Activated naive CD4-positive, alpha-beta T cell treated with anti-CD3 and anti-CD28 coated beads for 36 hours (primary cell): ENCODE measurements around the gene MT1F. TPM values are rescaled to one million over a fixed set of nuclear protein-coding genes. Genes with fewer than 3 reads are reported as not detected.

ENCODE experiments used
- CTCF ChIA-PET: fragments of 350-600 bp; sonication (Branson Sonifier 250); formaldehyde crosslinking; loops from one replicate; lab custom pipeline; 2021; ENCODE audit warnings: antibody characterized with exemption; lab: Charles Lee
- DNase-seq: peaks from one replicate; pipeline ENCODE4 v3.0.0-alpha.2; 2020
- H3K27ac Mint-ChIP-seq: one replicate; pipeline ENCODE4 v1.8.0; 2021; ENCODE audit warnings: mild to moderate bottlenecking, mixed read lengths
- H3K27me3 Mint-ChIP-seq: one replicate; pipeline ENCODE4 v1.8.0; 2021; ENCODE audit warnings: low read depth, mixed read lengths
- H3K36me3 Mint-ChIP-seq: one replicate; pipeline ENCODE4 v1.8.0; 2021; ENCODE audit warnings: low read depth, mixed read lengths
- H3K4me1 Mint-ChIP-seq: one replicate; pipeline ENCODE4 v1.8.0; 2021; ENCODE audit warnings: low read depth, mixed read lengths
- H3K4me3 Mint-ChIP-seq: one replicate; pipeline ENCODE4 v1.8.0; 2021; ENCODE audit warnings: mild to moderate bottlenecking, moderate library complexity, mixed read lengths
- H3K9me3 Mint-ChIP-seq: one replicate; pipeline ENCODE4 v1.8.0; 2021; ENCODE audit warnings: mixed read lengths
- intact Hi-C: fragments of 100-400 bp; cut with micrococcal nuclease; formaldehyde crosslinking; loops from one replicate; pipeline ENCODE4 v1.15.1; 2023
- total RNA-seq, 2 experiments: library from RNA; stranded (reverse); gene quantifications; one replicate each; pipeline ENCODE4 v1.2.3, GENCODE V29; 2021

The MT1F gene
- total RNA-seq, 2 experiments from 2014 or later, result 5.4 to 6.4 TPM

DNA sequence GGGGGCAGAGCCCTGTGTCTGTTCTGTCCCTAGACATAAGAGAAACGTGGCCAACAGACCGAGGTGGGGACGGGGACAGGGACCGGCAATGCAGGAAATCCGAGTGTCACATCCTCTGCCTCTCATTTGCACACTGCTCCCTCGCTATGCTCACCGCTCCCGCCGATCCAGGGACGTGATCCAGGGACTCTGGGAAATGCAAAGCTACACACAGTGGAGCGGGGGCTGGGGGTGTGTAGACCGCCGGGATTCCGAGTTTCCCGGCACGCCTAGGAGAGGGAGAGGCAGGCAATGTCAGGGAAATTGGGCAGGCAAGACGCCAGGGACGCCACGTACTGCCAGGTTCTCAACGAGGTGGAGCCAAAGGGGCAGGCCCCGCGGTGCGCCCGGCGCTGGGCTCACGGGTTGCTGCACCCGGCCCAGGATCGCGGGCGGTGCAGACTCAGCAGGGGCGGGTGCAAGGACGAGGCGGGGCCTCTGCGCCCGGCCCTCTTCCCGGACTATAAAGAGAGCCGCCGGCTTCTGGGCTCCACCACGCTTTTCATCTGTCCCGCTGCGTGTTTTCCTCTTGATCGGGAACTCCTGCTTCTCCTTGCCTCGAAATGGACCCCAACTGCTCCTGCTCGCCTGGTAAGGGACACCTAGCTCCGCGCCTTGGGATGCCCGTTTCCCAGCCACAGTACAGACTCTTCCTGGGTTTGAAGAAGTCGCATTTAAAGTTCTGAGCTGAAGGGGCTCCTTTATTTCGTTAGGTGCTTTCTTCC, 24.4 kb downstream of the MT1F start, which contains the start of gene MT1X:
MT1X (plus strand) TSS at position 532 of the 764 bp plus-strand sequence; CDS start at position 603, 71 bp downstream.
- peak within 1 kb of the TSS; percentile 92 for H3K4me3 Mint-ChIP-seq
- H3K4me1 Mint-ChIP-seq, result peaks cover 19% of the 10 kb centered on the region
- peaks cover 3% of the 10 kb centered on the region for H3K9me3 Mint-ChIP-seq
- peaks cover 4% of the 10 kb centered on the region for H3K36me3 Mint-ChIP-seq
- peak within 1 kb of the TSS; percentile 96 for H3K27ac Mint-ChIP-seq
- intact Hi-C loops, result loop anchor here (1.0 to 5.0 kb wide), 12 partner anchors 8 to 325 kb away; partner anchors contain the start of genes HERPUD1, MT1E, MT1F and MT1G
- H3K27me3 Mint-ChIP-seq, result no peaks in the 10 kb centered on the region
- peak; percentile 95 for DNase-seq
- CTCF ChIA-PET, result interaction anchor here (1.0 to 3.9 kb wide), 4 partner anchors 8 to 106 kb away, joined by 3 to 19 read pairs (median 4); no protein-coding TSS in a partner anchor

DNA sequence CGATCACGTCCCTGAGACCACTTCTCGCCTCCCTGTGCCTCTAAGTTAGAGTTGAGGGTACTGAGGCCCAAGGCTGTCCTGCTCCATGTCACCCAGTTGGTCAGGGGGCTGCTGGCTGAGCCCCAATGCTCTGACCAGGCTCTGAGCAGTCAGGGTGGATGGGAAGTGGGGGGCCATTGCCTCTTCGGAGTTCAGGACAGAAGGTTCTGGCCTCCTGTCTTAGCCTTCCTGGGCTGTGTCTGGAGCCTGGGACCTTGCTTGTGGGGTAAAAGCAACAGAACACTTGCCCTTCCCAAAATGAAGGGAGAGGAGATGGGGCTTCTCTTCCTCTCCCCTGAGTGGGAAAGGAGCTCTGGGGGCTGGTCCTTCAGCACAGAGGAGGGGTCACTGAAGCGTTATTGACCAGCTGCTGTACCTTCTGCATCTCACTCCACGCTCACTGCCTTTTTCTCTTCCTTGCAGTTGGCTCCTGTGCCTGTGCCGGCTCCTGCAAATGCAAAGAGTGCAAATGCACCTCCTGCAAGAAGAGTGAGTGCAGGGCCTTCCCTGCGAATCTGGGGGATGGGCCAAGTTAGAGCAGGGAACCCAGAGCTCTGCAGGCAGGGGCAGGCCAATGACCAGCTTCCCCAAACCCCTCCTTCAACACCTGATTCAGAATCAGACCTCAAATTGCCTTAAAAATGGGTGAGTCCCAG, 25.1 kb downstream of the MT1F start:
- intact Hi-C loops, result loop anchor here (1.0 to 5.0 kb wide), 12 partner anchors 9 to 326 kb away; partner anchors contain the start of genes HERPUD1, MT1E, MT1F and MT1G
- Mint-ChIP-seq H3K36me3 (peaks cover 4% of the 10 kb centered on the region), H3K27ac (peak overlapping the region; percentile 83), H3K4me1 (peaks cover 19% of the 10 kb centered on the region), H3K27me3 (no peaks in the 10 kb centered on the region), H3K4me3 (peak overlapping the region; percentile 92), H3K9me3 (peaks cover 3% of the 10 kb centered on the region)
- CTCF ChIA-PET, result interaction anchor here (1.2 to 3.9 kb wide), 4 partner anchors 9 to 169 kb away, joined by 3 to 19 read pairs (median 4); no protein-coding TSS in a partner anchor
- DNase-seq, result peak; percentile 28

DNA sequence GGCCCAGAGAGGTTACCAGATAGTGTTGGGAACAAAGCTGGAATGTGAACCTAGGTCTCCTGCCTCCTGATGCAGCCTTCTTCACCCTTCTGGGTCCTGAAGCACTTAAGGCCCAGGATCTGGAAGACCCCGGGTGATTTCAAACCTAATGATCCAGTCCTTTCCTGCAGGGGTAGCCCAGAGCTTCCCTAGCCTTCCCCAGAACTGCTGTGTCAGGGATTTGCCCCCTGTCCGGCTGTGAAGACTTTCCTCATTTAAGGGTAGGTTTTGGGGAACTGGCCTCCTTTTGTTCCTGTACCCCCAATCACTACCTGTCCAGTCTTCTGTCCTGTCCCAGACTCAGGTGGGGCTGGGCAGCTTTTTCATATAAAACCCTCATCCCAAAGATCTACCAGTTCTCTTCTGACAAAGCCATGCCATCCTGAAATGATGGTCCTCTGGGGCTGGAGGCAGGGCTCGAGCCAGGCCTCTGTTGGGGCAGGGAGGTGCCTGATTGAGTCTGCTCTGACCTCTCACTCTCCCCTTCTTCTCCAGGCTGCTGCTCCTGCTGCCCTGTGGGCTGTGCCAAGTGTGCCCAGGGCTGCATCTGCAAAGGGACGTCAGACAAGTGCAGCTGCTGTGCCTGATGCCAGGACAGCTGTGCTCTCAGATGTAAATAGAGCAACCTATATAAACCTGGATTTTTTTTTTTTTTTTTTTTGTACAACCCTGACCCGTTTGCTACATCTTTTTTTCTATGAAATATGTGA, 25.8 kb downstream of the MT1F start:
- peaks cover 3% of the 10 kb centered on the region for H3K9me3 Mint-ChIP-seq
- H3K4me1 Mint-ChIP-seq, result peaks cover 19% of the 10 kb centered on the region
- peak overlapping the region; percentile 92 for H3K4me3 Mint-ChIP-seq
- intact Hi-C loops, result loop anchor here (2.0 to 5.0 kb wide), 2 partner anchors 19 to 249 kb away; partner anchors contain the start of gene HERPUD1
- no peak for DNase-seq
- peaks cover 6% of the 10 kb centered on the region for H3K36me3 Mint-ChIP-seq
- H3K27me3 Mint-ChIP-seq, result no peaks in the 10 kb centered on the region
- CTCF ChIA-PET, result interaction anchor here (0.6 to 3.9 kb wide), 5 partner anchors 19 to 490 kb away, joined by 3 to 19 read pairs (median 5); no protein-coding TSS in a partner anchor
- no peak overlapping the region for H3K27ac Mint-ChIP-seq

DNA sequence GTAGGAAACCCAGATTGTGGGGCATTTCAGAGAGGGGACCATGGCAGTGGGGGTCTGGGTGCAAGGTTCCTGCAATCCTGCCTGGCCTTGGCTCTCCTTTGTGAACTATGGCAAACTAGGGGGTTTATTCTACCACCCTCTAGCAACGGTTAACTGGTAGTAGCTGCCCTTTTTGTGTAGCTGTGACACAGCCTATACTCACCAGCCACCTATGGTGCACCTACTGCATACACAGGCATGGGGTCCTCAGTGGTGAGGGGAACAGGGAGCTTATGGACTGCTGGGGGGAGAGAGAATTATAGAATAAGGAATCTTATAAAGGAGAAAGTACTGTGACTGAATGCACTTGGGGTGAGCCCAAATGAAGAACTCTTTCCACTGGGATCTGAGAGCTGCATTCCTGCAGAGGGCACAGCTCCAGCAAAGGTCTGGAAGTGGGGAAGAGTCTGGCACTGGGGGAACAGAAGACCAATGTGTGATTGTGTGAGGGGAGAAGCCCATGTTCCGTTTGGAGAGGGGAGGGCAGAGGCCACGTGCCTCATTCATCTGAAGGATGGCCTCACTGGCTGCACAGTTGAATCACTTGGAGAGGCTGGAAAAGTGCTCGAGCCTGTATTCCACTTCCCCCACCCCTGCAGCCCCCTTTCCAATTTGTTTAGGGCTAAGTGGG, 26.6 kb downstream of the MT1F start:
- peaks cover 6% of the 10 kb centered on the region for H3K36me3 Mint-ChIP-seq
- H3K4me3 Mint-ChIP-seq, result no peak overlapping the region
- intact Hi-C loops, result loop anchor here (5.0 kb wide), 1 partner anchor 248 kb away; the partner anchor contains the start of gene HERPUD1

DNA sequence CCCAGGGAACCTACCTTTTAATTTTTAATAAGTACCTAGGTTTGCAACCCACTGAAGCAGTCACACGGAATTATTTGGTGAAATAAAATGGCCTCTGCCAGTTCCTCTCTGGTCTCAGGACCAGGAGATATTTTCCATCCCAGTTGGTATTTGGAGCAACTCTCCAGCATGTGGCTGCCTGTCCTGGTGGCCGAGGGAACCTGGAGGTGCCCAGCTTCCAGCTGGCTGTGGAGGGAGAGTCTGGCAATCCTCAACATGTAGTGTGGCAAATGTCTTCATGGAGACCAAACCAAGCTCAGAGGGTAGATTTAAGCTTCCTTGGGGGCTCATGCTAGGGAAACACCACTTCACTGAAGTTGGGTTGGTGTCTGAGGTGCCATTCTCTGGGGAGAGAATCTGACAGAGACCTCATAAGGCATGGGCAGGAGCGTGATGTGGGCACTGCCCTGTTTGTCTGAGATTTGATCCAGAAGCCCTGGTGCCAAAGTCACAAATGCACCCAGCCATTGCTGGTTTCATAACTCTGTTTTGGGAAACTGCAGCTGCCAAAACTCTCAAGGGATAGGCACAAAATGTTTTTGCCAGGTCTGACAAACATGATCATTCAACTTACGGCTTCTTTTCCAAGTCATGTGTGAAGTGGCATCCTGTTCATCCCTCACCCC, 27.3 kb downstream of the MT1F start:
- Mint-ChIP-seq H3K27me3 (no peaks in the 10 kb centered on the region), H3K36me3 (peaks cover 6% of the 10 kb centered on the region), H3K4me3 (no peak overlapping the region), H3K4me1 (peaks cover 19% of the 10 kb centered on the region), H3K9me3 (peaks cover 3% of the 10 kb centered on the region), H3K27ac (no peak overlapping the region)
- CTCF ChIA-PET, result interaction anchor here (1.9 to 3.9 kb wide), 2 partner anchors 17 to 42 kb away, joined by 6 to 19 read pairs; no protein-coding TSS in a partner anchor
- DNase-seq, result no peak
- intact Hi-C loops, result loop anchor here (5.0 kb wide), 1 partner anchor 247 kb away; the partner anchor contains the start of gene HERPUD1

More for the DNA sequence above, 26.6 kb downstream of the MT1F start:
- Mint-ChIP-seq H3K4me1 (peaks cover 19% of the 10 kb centered on the region), H3K27ac (no peak overlapping the region), H3K9me3 (peaks cover 3% of the 10 kb centered on the region), H3K27me3 (no peaks in the 10 kb centered on the region)
- no peak for DNase-seq
- CTCF ChIA-PET, result interaction anchor here (0.6 to 3.9 kb wide), 3 partner anchors 18 to 207 kb away, joined by 4 to 19 read pairs (median 6); no protein-coding TSS in a partner anchor

DNA sequence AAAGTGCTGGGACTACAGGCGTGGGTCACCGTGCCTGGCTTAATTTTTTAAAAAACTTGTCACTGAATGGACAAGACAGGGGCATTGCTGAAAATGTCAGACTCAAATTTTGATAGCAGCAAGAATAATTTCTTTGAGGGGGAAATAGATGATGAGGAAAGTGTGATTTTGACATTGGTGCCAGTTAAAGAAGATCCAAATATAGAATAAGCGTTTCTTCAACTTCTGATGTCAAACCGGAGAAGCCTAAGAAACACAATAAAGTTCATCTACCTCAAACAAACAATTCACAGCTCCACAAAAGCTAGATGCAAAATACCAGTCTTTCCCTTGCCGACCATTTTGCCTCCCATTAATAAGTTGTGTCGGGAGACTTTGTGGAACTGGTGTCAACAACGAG, 29.0 kb downstream of the MT1F start:
- peaks cover 6% of the 10 kb centered on the region for H3K36me3 Mint-ChIP-seq
- intact Hi-C loops, result no loop called here
- H3K27me3 Mint-ChIP-seq, result no peaks in the 10 kb centered on the region
- H3K4me3 Mint-ChIP-seq, result no peak overlapping the region
- CTCF ChIA-PET, result no interaction called here
- DNase-seq, result no peak
- H3K4me1 Mint-ChIP-seq, result peaks cover 16% of the 10 kb centered on the region
- no peak overlapping the region for H3K27ac Mint-ChIP-seq
- H3K9me3 Mint-ChIP-seq, result peaks cover 3% of the 10 kb centered on the region

DNA sequence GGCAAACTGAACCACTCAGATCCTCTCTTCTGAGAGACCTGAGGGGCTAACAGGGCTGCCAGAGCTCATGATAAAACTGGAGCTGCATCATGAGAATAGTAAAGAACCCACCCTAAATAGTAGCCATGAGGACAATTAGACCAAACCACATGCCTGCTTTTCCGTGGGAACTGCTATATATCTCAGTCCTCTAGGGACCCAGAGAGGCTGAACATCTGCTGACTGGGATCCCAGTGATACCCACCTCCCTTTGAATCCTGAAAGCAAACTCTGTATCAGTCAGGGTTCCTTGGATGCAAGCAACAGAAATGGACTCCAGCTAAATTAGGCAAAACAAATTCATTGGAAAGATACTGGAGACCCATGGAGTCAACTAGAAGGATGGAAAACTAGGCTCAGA, 31.0 kb downstream of the MT1F start:
- CTCF ChIA-PET, result interaction anchor here (0.6 to 1.1 kb wide), 2 partner anchors 13 to 18 kb away, joined by 3 to 6 read pairs; no protein-coding TSS in a partner anchor
- Mint-ChIP-seq H3K4me3 (no peak overlapping the region), H3K27me3 (no peaks in the 10 kb centered on the region), H3K36me3 (peaks cover 6% of the 10 kb centered on the region), H3K4me1 (peaks cover 6% of the 10 kb centered on the region), H3K27ac (no peak overlapping the region), H3K9me3 (peaks cover 3% of the 10 kb centered on the region)
- no peak for DNase-seq
- intact Hi-C loops, result no loop called here

DNA sequence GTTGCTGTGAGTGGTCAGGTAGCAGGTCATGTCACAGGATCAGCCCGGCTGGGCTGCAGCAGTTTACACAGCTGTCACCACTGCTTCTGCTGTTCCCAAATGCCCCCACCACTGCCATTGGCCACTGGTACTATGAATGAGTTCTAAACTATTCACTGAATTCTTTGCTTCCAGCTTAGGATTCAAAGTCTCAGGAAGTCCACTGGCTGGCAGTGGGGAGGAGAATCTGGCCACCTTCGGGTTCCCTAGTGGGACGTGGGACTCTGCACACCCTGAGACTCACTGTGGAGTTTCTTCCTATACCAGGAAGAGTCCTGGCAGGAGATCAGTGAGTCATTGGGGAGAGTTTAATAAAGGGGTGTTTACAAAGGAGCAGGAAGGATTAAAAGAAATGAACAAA, 31.4 kb downstream of the MT1F start:
- no peak for DNase-seq
- Mint-ChIP-seq H3K27me3 (no peaks in the 10 kb centered on the region), H3K4me1 (peaks cover 2% of the 10 kb centered on the region), H3K36me3 (peaks cover 6% of the 10 kb centered on the region), H3K4me3 (no peak overlapping the region), H3K27ac (no peak overlapping the region), H3K9me3 (peaks cover 3% of the 10 kb centered on the region)
- intact Hi-C loops, result no loop called here
- CTCF ChIA-PET, result interaction anchor here (0.6 to 1.6 kb wide), 3 partner anchors 12 to 18 kb away, joined by 3 to 6 read pairs (median 4); no protein-coding TSS in a partner anchor

DNA sequence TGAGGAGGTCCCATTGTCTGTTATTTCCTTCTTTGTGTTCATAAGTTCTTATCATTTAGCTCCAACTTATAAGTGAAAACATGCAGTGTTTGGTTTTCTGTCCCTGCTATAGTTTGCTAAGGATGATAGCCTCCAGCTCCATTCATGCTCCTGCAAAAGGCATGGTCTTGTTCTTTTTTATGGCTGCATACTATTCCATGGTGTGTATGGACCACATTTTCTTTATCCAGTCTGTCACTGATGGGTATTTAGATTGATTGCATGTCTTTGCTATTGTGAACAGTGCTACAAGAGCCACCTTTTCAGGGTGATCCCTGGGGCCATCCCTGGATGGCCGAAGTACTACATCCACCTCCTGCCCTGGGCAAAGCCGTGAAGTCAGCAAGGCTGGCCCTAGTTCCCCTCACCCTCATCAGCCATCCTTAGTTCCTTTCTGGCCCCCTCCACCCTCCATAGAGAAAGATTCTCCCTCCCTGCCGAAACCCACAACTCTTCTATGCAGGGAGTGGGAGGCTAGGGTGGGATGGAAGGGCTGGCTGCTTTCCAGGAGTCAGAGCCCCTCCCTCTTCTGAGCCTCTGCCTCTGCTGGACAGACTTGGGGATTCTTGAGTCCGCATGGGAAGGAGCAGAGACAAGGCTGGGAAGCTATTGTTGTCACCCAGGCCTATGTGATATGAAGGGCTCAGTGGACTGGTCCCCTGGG, 32.8 kb downstream of the MT1F start:
- H3K4me3 Mint-ChIP-seq, result no peak overlapping the region
- H3K36me3 Mint-ChIP-seq, result peaks cover 4% of the 10 kb centered on the region
- H3K4me1 Mint-ChIP-seq, result no peaks in the 10 kb centered on the region
- intact Hi-C loops, result no loop called here
- no peaks in the 10 kb centered on the region for H3K27me3 Mint-ChIP-seq
- H3K27ac Mint-ChIP-seq, result no peak overlapping the region
- CTCF ChIA-PET, result interaction anchor here (0.7 to 1.6 kb wide), 2 partner anchors 11 to 12 kb away, joined by 3 to 4 read pairs; no protein-coding TSS in a partner anchor
- H3K9me3 Mint-ChIP-seq, result peaks cover 3% of the 10 kb centered on the region
- DNase-seq, result no peak

DNA sequence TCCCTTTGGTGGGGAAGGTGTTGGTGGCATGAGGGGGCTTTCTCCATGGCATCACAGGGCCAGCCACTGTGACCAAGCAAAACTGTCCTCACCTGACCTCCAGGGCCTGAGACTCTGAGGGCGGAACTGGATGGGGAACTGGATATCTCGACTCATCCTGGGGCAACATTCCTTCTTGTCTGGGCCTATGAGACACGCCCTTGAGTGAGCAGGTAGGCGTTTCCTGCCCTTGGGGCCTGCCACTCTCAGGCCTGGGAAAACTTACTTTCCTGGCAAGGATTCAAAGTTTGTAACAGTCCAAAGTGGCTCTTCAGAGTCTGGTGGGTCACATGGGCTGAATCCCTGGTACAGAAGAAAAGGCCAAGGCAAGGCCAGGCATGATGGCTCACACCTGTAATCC, 34.1 kb downstream of the MT1F start:
- intact Hi-C loops, result no loop called here
- H3K9me3 Mint-ChIP-seq, result no peaks in the 10 kb centered on the region
- no peaks in the 10 kb centered on the region for H3K27me3 Mint-ChIP-seq
- H3K36me3 Mint-ChIP-seq, result peaks cover 1% of the 10 kb centered on the region
- H3K27ac Mint-ChIP-seq, result no peak overlapping the region
- no peak for DNase-seq
- CTCF ChIA-PET, result interaction anchor here (0.9 to 1.3 kb wide), 2 partner anchors 10 kb away, joined by 4 to 5 read pairs; no protein-coding TSS in a partner anchor
- H3K4me1 Mint-ChIP-seq, result no peaks in the 10 kb centered on the region
- H3K4me3 Mint-ChIP-seq, result no peak overlapping the region
